ENCODE results near the gene NLRP12. TPM values are rescaled to one million over a fixed set of nuclear protein-coding genes. Genes with fewer than 3 reads are reported as not detected.
A peak's percentile ranks its signal among the peaks of the same experiment; 100 is the strongest.

Gene NLRP12
- total and polyA plus RNA-seq, 12 donors = 0.10 to 0.78 (median 0.21) TPM; not detected in 3

- Histone ChIP-seq H3K27ac (no peak overlapping the region), H3K9me3 (replicated peaks in 1 of 3) (no peaks in the 10 kb centered on the region), H3K4me1 (replicated peaks in 1 of 2) (no peaks in the 10 kb centered on the region), H3K27me3 (no peaks in the 10 kb centered on the region), H3K4me3 (no peak overlapping the region), H3K36me3 (replicated peaks in 1 of 2) (no peaks in the 10 kb centered on the region)
- 57 to 68% (median 63%) methylated on average over 3 to 4 of the region's 4 CpGs for WGBS, 4 donors
- intact Hi-C loops (cut with DNase I) = no loop called here
- TF ChIP-seq POLR2A (IDR thresholded peaks at IDR 0.05) (no peak), CTCF (IDR thresholded peaks at IDR 0.05) (no peak)
- DNase-seq = no peak
Observed at GRCh38 chr19:53795019-53795418, 29.1 kb downstream of the NLRP12 start.

- H3K4me1 ChIP-seq (replicated peaks in 1 of 2) = no peaks in the 10 kb centered on the region
- H3K27ac ChIP-seq = no peak overlapping the region
- WGBS, 4 donors = 15 to 17% (median 16%) methylated on average over 6 to 10 of the region's 10 CpGs
- H3K9me3 ChIP-seq (replicated peaks in 1 of 3) = no peaks in the 10 kb centered on the region
- H3K27me3 ChIP-seq = no peaks in the 10 kb centered on the region
- no peak overlapping the region for H3K4me3 ChIP-seq
- TF ChIP-seq CTCF (IDR thresholded peaks at IDR 0.05) = peak; percentile 94 to 100 (median 98)
- TF ChIP-seq POLR2A (IDR thresholded peaks at IDR 0.05) = no peak
- intact Hi-C loops (cut with DNase I) = loop anchor here in 1 of 2 donors (5.0 kb wide), 1 partner anchor 229 kb away; no protein-coding TSS in a partner anchor
- peak; percentile 77 to 94 (median 86) for DNase-seq
- no peaks in the 10 kb centered on the region for H3K36me3 ChIP-seq (replicated peaks in 1 of 2)
Observed at GRCh38 chr19:53792721-53793433, 31.2 kb downstream of the NLRP12 start.

GRCh38 chr19:53789708-53790678 lies 34.1 kb downstream of the NLRP12 start:
- no peaks in the 10 kb centered on the region for H3K27me3 ChIP-seq
- H3K4me1 ChIP-seq (replicated peaks in 1 of 2) = no peaks in the 10 kb centered on the region
- WGBS, 4 donors = 83 to 87% (median 83%) methylated on average over 19 to 21 of the region's 21 CpGs
- intact Hi-C loops (cut with DNase I) = loop anchor here in 1 of 2 donors (5.0 kb wide), 1 partner anchor 232 kb away; no protein-coding TSS in a partner anchor
- H3K36me3 ChIP-seq (replicated peaks in 1 of 2) = no peaks in the 10 kb centered on the region
- no peak overlapping the region for H3K4me3 ChIP-seq
- DNase-seq = no peak
- TF ChIP-seq POLR2A (IDR thresholded peaks at IDR 0.05) (no peak), CTCF (IDR thresholded peaks at IDR 0.05) (no peak)
- H3K27ac ChIP-seq = no peak overlapping the region
- H3K9me3 ChIP-seq (replicated peaks in 1 of 3) = no peaks in the 10 kb centered on the region

- 76 to 86% (median 84%) methylated on average over 15 of the region's 15 CpGs for WGBS, 4 donors
- H3K9me3 ChIP-seq (replicated peaks in 1 of 3) = no peaks in the 10 kb centered on the region
- H3K4me1 ChIP-seq (replicated peaks in 1 of 2) = no peaks in the 10 kb centered on the region
- intact Hi-C loops (cut with DNase I) = no loop called here
- H3K27ac ChIP-seq = no peak overlapping the region
- no peak for DNase-seq
- H3K27me3 ChIP-seq = no peaks in the 10 kb centered on the region
- H3K36me3 ChIP-seq (replicated peaks in 1 of 2) = no peaks in the 10 kb centered on the region
- H3K4me3 ChIP-seq = no peak overlapping the region
- TF ChIP-seq POLR2A (IDR thresholded peaks at IDR 0.05) (no peak), CTCF (IDR thresholded peaks at IDR 0.05) (no peak)
Observed at GRCh38 chr19:53787266-53787665, 36.8 kb downstream of the NLRP12 start.

Measured in adrenal gland (tissue), 12 donors.